ENCODE measurements around the gene CELF4.

GRCh38 chr18:37207343-37207742 is 358.3 kb downstream of the CELF4 start:
- no peak for TF ChIP-seq GATA2 (IDR thresholded peaks at IDR 0.05; ENCODE audit: low read depth, low read length)
- TF ChIP-seq GATA3 (IDR thresholded peaks at IDR 0.05; ENCODE audit: low read depth, low read length): no peak

Measured in SH-SY5Y (cell line).